Mesenchymal stem cell (in vitro differentiated cells and primary cell): ENCODE data around the gene THSD8.
A peak's percentile ranks its signal among the peaks of the same experiment; 100 is the strongest.

Source experiments
- DNase-seq: peaks from one replicate; pipeline ENCODE4 v3.0.0-alpha.2; 2013
- H2AFZ ChIP-seq: one replicate; pipeline ENCODE4 v1.6.1; 2013; ENCODE audit warnings: low read depth, mild to moderate bottlenecking, control low read depth, inconsistent platforms, low read length, moderate library complexity
- H2AK5ac ChIP-seq: 2 replicates; pipeline ENCODE4 v1.6.1; 2013; ENCODE audit warnings: low read length, moderate library complexity, mild to moderate bottlenecking, inconsistent platforms; ENCODE audit not compliant: severe bottlenecking
- H2BK120ac ChIP-seq: one replicate; pipeline ENCODE4 v1.6.1; 2013; ENCODE audit warnings: low read depth, mild to moderate bottlenecking, inconsistent platforms, low read length, moderate library complexity
- H2BK12ac ChIP-seq, 2 experiments: one replicate each; pipeline ENCODE4 v1.6.1; 2013; ENCODE audit warnings: inconsistent platforms in 2 of 2, low read length in 2 of 2, mild to moderate bottlenecking in 2 of 2, moderate library complexity in 2 of 2, control low read depth in 1 of 2
- H2BK15ac ChIP-seq: one replicate; pipeline ENCODE4 v1.6.1; 2013; ENCODE audit warnings: mild to moderate bottlenecking, low read depth, inconsistent platforms; ENCODE audit not compliant: poor library complexity, severe bottlenecking
- H2BK5ac ChIP-seq: 2 replicates; pipeline ENCODE4 v1.6.1; 2013; ENCODE audit warnings: low read depth, mild to moderate bottlenecking, low read length, control low read depth, inconsistent platforms; ENCODE audit not compliant: poor library complexity, severe bottlenecking
- H3K14ac ChIP-seq, 2 experiments: one replicate each; pipeline ENCODE4 v1.6.1; 2013; ENCODE audit warnings: inconsistent platforms in 2 of 2, low read length in 2 of 2, control low read depth in 1 of 2, mild to moderate bottlenecking in 1 of 2, moderate library complexity in 1 of 2
- H3K18ac ChIP-seq, 2 experiments: one replicate each; pipeline ENCODE4 v1.6.1; 2013; ENCODE audit warnings: inconsistent platforms in 2 of 2, low read length in 2 of 2, control low read depth in 1 of 2, low read depth in 1 of 2, mild to moderate bottlenecking in 1 of 2
- H3K23ac ChIP-seq, 2 experiments: one replicate each; pipeline ENCODE4 v1.6.1; 2013; ENCODE audit warnings: inconsistent platforms in 2 of 2, low read length in 2 of 2, mild to moderate bottlenecking in 2 of 2, moderate library complexity in 2 of 2, control low read depth in 1 of 2
- H3K27ac ChIP-seq: 2 replicates; pipeline ENCODE4 v1.5.1; 2013; ENCODE audit warnings: mild to moderate bottlenecking, moderate library complexity, low read length, control low read depth, inconsistent platforms; ENCODE audit not compliant: poor library complexity, severe bottlenecking
- H3K27me3 ChIP-seq, 2 experiments: 2 replicates each; pipeline versions ENCODE4 v1.6.1 to v1.7.0; 2013; ENCODE audit warnings: low read length in 2 of 2, mild to moderate bottlenecking in 2 of 2, moderate library complexity in 2 of 2, control low read depth in 1 of 2, inconsistent platforms in 1 of 2; ENCODE audit not compliant: control insufficient read depth in 1 of 2, insufficient read depth in 1 of 2
- H3K36me3 ChIP-seq, 2 experiments: 2 replicates each; pipeline versions ENCODE4 v1.6.1 to v1.7.0; 2013; ENCODE audit warnings: low read length in 2 of 2, control low read depth in 1 of 2, inconsistent platforms in 1 of 2, low read depth in 1 of 2, mild to moderate bottlenecking in 1 of 2; ENCODE audit not compliant: insufficient read depth in 2 of 2, control insufficient read depth in 1 of 2
- H3K4ac ChIP-seq, 2 experiments: one replicate each; pipeline ENCODE4 v1.6.1; 2013; ENCODE audit warnings: inconsistent platforms in 2 of 2, low read length in 2 of 2, mild to moderate bottlenecking in 2 of 2, moderate library complexity in 2 of 2, control low read depth in 1 of 2, low read depth in 1 of 2
- H3K4me1 ChIP-seq: 2 replicates; pipeline ENCODE4 v1.6.1; 2013; ENCODE audit warnings: low read depth, low read length, control low read depth; ENCODE audit not compliant: control insufficient read depth, insufficient read depth
- H3K4me2 ChIP-seq: 2 replicates; pipeline ENCODE4 v1.6.1; 2013; ENCODE audit warnings: low read length, mild to moderate bottlenecking, inconsistent platforms; ENCODE audit not compliant: poor library complexity, severe bottlenecking
- H3K4me3 ChIP-seq, 2 experiments: 2 replicates each; pipeline versions ENCODE4 v1.5.1 to v1.7.0; 2013; ENCODE audit warnings: low read length in 2 of 2, mild to moderate bottlenecking in 2 of 2, control low read depth in 1 of 2, low read depth in 1 of 2; ENCODE audit not compliant: insufficient read depth in 1 of 2
- H3K79me1 ChIP-seq: replicated peaks from 2 replicates; pipeline ENCODE4 v1.6.1; 2013; ENCODE audit warnings: mild to moderate bottlenecking, control low read depth, low read length, inconsistent platforms; ENCODE audit not compliant: poor library complexity, severe bottlenecking
- H3K9ac ChIP-seq: 2 replicates; pipeline ENCODE4 v1.7.0; 2013; ENCODE audit warnings: mild to moderate bottlenecking, low read length, moderate library complexity
- H3K9me3 ChIP-seq: 2 replicates; pipeline ENCODE4 v1.7.0; 2013; ENCODE audit warnings: mild to moderate bottlenecking, low read length; ENCODE audit not compliant: control insufficient read depth
- H4K8ac ChIP-seq: one replicate; pipeline ENCODE4 v1.6.1; 2013; ENCODE audit warnings: inconsistent platforms, mild to moderate bottlenecking, low read length, moderate library complexity
- H4K91ac ChIP-seq: one replicate; pipeline ENCODE4 v1.6.1; 2013; ENCODE audit warnings: mild to moderate bottlenecking, low read length, inconsistent platforms
- WGBS: methylation state at CpG from one replicate; pipeline ENCODE4 v1.1.7; 2013; ENCODE audit warnings: mixed read lengths; 5-methylcytosine and 5-hydroxymethylcytosine counted together

The THSD8 gene

GRCh38 chr19:12770922-12771321, 30.9 kb upstream of the THSD8 start:
- Histone ChIP-seq H3K27me3 (no peaks in the 10 kb centered on the region), H3K4me3 (no peak overlapping the region), H3K18ac (no peak overlapping the region), H3K79me1 (peaks cover 10% of the 10 kb centered on the region), H3K14ac (no peak overlapping the region), H3K9me3 (no peaks in the 10 kb centered on the region), H3K27ac (no peak overlapping the region), H3K36me3 (peaks cover 37 to 46% of the 10 kb centered on the region in 2 experiments), H2BK5ac (no peak overlapping the region), H2BK120ac (no peak overlapping the region), H4K91ac (no peak overlapping the region), H2BK15ac (no peak overlapping the region), H4K8ac (no peak overlapping the region), H3K4me2 (no peak overlapping the region), H3K4ac (no peak overlapping the region), H3K9ac (no peak overlapping the region), H2BK12ac (no peak overlapping the region), H2AFZ (no peak overlapping the region), H2AK5ac (no peak overlapping the region), H3K4me1 (peaks cover 12% of the 10 kb centered on the region), H3K23ac (no peak overlapping the region)
- WGBS = 96% methylated on average over 12 of the region's 13 CpGs
- no peak for DNase-seq

DNA sequence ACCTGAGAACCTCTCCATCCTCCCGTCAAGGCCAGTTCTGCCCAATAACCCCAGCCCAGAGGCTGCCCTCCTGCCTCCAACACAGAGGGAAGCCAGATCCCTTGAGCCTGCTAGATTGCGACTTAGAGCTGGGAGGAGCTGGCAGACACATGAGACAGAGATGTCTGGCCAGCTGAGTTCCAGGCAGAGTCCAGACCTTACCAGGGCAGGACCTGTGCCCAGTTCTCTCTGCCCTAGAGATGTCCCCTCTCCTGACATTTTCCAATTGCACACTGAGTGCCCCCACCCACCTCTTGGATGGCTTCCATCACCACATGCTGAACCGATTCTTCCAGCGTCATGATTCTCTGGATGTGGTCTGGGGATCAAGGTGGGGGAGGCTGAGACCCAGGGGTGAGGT, 29.5 kb upstream of the THSD8 start:
- H2BK12ac ChIP-seq = no peak overlapping the region
- no peak overlapping the region for H3K27ac ChIP-seq
- H4K91ac ChIP-seq = no peak overlapping the region
- no peak overlapping the region for H2AFZ ChIP-seq
- peaks cover 35 to 36% of the 10 kb centered on the region in 2 experiments for H3K36me3 ChIP-seq
- H3K18ac ChIP-seq = no peak overlapping the region
- H3K79me1 ChIP-seq = peaks cover 10% of the 10 kb centered on the region
- no peak overlapping the region for H2BK15ac ChIP-seq
- H3K4me3 ChIP-seq = no peak overlapping the region
- no peak overlapping the region for H3K14ac ChIP-seq
- peak overlapping the region; percentile 18 for H3K9ac ChIP-seq
- no peak overlapping the region for H4K8ac ChIP-seq
- no peak for DNase-seq
- 83% methylated on average over 4 of the region's 4 CpGs for WGBS
- no peak overlapping the region for H2BK5ac ChIP-seq
- H3K4me1 ChIP-seq = peaks cover 14% of the 10 kb centered on the region
- no peak overlapping the region for H3K4ac ChIP-seq
- no peak overlapping the region for H2BK120ac ChIP-seq
- H2AK5ac ChIP-seq = no peak overlapping the region
- no peak overlapping the region for H3K23ac ChIP-seq
- H3K9me3 ChIP-seq = no peaks in the 10 kb centered on the region
- no peak overlapping the region for H3K4me2 ChIP-seq
- no peaks in the 10 kb centered on the region for H3K27me3 ChIP-seq

DNA sequence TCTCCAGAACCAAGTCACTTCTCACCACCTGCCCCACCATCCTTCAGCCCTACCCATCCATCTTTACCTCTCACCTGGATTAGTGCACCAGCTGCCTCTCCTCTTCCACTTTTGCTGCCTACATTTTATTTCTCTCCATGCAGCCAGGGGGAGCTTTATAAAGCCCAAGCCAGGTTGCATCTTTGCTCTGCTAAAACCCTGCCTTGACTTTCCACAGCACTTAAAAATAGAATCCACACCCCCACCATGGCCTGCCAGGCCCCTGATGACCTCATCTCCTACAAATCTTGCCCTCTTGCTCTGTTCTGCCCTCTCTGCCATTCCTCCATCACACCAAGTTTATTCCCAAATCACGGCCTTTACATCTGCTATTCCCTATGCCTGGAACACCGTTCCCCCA, 28.3 kb upstream of the THSD8 start:
- no peak overlapping the region for H3K9ac ChIP-seq
- no peak overlapping the region for H2BK12ac ChIP-seq
- no peak overlapping the region for H3K4me3 ChIP-seq
- H3K4me1 ChIP-seq = peaks cover 16% of the 10 kb centered on the region
- H3K79me1 ChIP-seq = peaks cover 10% of the 10 kb centered on the region
- no peak overlapping the region for H2BK5ac ChIP-seq
- H2BK15ac ChIP-seq = no peak overlapping the region
- no peak overlapping the region for H3K18ac ChIP-seq
- H3K27ac ChIP-seq = no peak overlapping the region
- WGBS = 73% methylated on average over 2 of the region's 2 CpGs
- H2BK120ac ChIP-seq = no peak overlapping the region
- no peak overlapping the region for H4K8ac ChIP-seq
- peaks cover 24 to 27% of the 10 kb centered on the region in 2 experiments for H3K36me3 ChIP-seq
- no peak overlapping the region for H3K4ac ChIP-seq
- no peak overlapping the region for H3K4me2 ChIP-seq
- H3K14ac ChIP-seq = no peak overlapping the region
- DNase-seq = peak; percentile 41
- no peak overlapping the region for H4K91ac ChIP-seq
- H3K27me3 ChIP-seq = no peaks in the 10 kb centered on the region
- H2AFZ ChIP-seq = no peak overlapping the region
- H3K23ac ChIP-seq = no peak overlapping the region
- H3K9me3 ChIP-seq = no peaks in the 10 kb centered on the region
- no peak overlapping the region for H2AK5ac ChIP-seq

GRCh38 chr19:12774588-12775555, 27.0 kb upstream of the THSD8 start, which contains the start of gene HOOK2:
Gene HOOK2, minus strand, starts transcription at chr19:12775552. Its CDS starts 103 bp downstream, at chr19:12775449.
- no peaks in the 10 kb centered on the region for H3K9me3 ChIP-seq
- H2BK5ac ChIP-seq = no peak within 1 kb of the TSS
- no peak within 1 kb of the TSS for H3K27ac ChIP-seq
- no peaks in the 10 kb centered on the region for H3K27me3 ChIP-seq
- no peak within 1 kb of the TSS for H2BK15ac ChIP-seq
- H3K4me3 ChIP-seq = peak within 1 kb of the TSS; percentile 74 to 87
- H3K9ac ChIP-seq = peak within 1 kb of the TSS; percentile 85
- peaks cover 24% of the 10 kb centered on the region for H3K4me1 ChIP-seq
- H2AK5ac ChIP-seq = no peak within 1 kb of the TSS
- peak within 1 kb of the TSS; percentile 37 to 81 for H3K4ac ChIP-seq
- peaks cover 17 to 23% of the 10 kb centered on the region in 2 experiments for H3K36me3 ChIP-seq
- H3K18ac ChIP-seq = peak within 1 kb of the TSS; percentile 68 to 91
- H3K4me2 ChIP-seq = peak within 1 kb of the TSS; percentile 94
- H3K79me1 ChIP-seq = peaks cover 10% of the 10 kb centered on the region
- peak within 1 kb of the TSS; percentile 60 for H2AFZ ChIP-seq
- H2BK120ac ChIP-seq = peak within 1 kb of the TSS; percentile 24
- WGBS = 30% methylated on average over 40 of the region's 58 CpGs
- peak within 1 kb of the TSS; percentile 66 for H4K8ac ChIP-seq
- no peak within 1 kb of the TSS for H3K23ac ChIP-seq
- H2BK12ac ChIP-seq = peak within 1 kb of the TSS; percentile 3 to 9
- H4K91ac ChIP-seq = peak within 1 kb of the TSS; percentile 30
- peak within 1 kb of the TSS in 1 of 2 experiments; percentile 82 for H3K14ac ChIP-seq
- DNase-seq = no peak
